C4-2B (cell line): Measurements from ENCODE around the gene C2CD4C.

Experiments used
- ZFX ChIP-seq: fragments of 450-650 bp; IDR thresholded peaks from 2 replicates; pipeline ENCODE4 v1.6.1; 2017
- TF ChIP-seq, protein P1 (sequence below): fragments of 450-650 bp; conservative IDR thresholded peaks from 2 replicates; pipeline ENCODE4 v1.5.1; 2017; ENCODE audit warnings: mild to moderate bottlenecking

DNA sequence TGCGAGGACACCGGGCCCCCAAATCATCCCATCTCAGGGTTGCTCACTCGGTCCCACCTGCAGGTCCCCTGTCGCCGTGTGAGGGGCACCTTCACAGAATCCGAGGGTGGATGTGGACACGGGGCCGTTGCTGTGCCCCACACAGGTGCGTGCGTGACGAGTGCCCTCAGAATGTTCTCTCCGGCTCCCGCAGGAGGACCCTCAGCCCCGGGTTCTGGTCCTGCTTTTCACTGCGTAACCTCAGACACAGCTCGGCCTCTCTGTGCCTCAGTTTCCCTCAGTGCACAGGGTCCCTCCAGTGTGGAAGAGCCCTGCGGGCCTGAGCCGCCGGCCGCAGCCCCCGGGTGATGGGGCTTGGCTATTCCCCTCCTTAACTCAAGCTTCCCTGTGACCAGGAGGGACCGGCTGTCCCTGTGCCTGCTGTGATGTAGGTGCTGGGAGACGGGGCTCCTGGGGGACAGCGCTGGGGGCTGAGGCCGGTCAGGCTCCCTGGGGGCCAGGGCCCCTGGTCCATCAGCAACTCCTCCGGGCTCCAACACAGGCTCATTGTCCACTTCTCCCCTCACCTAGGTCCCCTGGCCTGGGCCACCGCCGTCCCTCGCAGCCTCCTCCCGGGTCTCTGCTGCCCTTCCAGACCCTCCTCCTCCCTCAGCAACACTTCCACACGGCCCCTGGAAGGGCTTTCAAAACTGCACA, 47.1 kb upstream of the C2CD4C start:
- TF ChIP-seq, protein P1, sequence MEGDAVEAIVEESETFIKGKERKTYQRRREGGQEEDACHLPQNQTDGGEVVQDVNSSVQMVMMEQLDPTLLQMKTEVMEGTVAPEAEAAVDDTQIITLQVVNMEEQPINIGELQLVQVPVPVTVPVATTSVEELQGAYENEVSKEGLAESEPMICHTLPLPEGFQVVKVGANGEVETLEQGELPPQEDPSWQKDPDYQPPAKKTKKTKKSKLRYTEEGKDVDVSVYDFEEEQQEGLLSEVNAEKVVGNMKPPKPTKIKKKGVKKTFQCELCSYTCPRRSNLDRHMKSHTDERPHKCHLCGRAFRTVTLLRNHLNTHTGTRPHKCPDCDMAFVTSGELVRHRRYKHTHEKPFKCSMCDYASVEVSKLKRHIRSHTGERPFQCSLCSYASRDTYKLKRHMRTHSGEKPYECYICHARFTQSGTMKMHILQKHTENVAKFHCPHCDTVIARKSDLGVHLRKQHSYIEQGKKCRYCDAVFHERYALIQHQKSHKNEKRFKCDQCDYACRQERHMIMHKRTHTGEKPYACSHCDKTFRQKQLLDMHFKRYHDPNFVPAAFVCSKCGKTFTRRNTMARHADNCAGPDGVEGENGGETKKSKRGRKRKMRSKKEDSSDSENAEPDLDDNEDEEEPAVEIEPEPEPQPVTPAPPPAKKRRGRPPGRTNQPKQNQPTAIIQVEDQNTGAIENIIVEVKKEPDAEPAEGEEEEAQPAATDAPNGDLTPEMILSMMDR = no peak
- no peak for TF ChIP-seq ZFX
